Effector CD4-positive, alpha-beta T cell (primary cell): Measurements from ENCODE around the gene MSTO1.
"Not testable (repeated sequence)": the region's sequence is repeated elsewhere in the genome, so short reads cannot be mapped to it uniquely, and the experiment has no call there.

Experiments used
- DNase-seq: peaks from one replicate; pipeline ENCODE4 v3.0.0-alpha.2; 2020

The MSTO1 gene

DNA sequence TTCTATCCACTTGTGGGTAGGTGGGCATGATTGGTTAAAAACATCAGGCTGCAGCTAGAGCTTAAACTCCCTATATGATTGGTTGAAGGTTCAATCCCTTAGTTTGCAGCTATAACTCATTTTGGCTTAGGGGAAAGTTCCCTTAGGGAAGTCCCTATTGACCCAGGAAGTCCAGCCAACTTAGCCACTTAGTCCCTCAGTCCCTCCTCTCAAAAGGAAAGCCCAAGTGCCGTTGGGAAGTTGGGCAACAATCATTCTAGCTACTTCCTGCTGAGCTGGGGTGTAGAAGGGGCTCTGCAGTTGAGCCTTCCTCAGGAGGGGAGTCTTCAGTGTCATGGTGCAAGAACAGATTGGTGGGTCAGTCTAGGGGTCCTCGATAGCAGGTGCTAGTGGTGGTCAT, 12.2 kb downstream of the MSTO1 start:
- DNase-seq = no peak

DNA sequence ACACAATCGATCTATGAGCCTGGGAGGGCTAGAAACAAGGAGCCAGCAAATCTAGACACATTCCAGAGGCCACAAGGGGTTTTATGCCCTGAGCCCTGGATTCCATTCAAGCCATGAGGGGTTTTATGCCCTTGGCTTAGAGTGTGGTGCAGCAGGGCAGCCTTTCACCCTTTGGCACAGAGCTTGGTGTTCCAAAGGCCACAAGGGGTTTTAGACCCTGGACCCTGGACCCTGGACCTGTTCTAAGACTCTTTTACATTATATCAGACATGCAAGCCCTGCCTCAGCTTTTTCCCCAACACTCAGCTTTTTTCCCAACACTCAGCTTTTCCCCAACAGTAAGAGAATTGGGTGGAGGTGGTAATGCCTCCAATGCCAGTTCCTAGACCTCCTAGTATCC, 13.3 kb downstream of the MSTO1 start:
- no peak for DNase-seq

DNA sequence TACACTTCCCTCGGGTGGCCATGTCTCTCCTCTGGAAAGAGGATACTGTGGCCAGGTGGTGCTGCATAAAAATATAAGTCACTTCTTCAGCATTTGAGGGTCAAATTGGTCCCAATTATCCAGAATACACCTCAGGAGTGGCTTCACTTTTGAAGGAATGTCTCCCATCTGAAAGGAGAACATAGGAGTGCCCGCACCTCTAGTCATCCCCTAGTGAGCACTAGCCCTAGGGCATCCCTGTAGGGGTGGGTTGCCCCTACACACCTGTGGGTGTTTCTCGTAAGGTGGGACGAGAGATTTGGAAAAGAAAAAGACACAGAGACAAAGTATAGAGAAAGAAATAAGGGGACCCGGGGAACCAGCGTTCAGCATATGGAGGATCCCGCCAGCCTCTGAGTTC, 16.4 kb downstream of the MSTO1 start:
- not testable (repeated sequence) for DNase-seq

DNA sequence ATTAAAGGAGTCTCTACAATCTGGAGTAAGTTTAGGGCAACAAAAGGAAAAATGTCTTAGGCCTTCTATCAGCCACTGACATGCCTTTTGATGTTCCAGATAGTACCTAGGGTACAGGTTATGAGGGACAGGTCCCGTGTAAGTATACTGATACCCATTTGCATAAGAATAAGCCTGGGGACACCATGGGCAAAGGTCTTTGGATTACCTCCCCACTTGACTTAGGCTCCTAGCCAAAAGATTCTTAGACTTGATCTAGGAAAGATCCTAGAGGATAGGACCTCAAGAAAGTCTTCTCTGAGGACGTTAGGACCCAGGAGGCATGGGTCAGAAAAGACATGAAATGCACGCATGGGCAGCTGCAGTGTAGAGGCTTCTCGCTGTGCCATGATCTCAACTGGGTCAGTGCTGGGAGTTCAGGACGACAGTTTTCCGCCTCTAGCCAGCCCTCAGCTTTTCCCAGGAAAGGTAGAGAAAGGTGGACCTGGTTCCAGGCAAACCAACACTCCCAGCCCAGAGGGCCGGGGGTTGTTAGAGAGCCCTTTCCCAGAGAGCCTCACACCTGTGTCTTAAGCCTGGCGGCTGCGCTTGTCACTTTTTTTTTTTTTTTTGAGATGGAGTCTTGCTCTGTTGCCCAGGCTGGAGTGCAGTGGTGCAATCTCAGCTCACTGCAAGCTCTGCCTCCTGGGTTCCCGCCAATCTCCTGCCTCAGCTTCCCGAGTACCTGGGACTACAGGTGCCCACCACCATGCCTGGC, 26.6 kb downstream of the MSTO1 start:
- no peak for DNase-seq

DNA sequence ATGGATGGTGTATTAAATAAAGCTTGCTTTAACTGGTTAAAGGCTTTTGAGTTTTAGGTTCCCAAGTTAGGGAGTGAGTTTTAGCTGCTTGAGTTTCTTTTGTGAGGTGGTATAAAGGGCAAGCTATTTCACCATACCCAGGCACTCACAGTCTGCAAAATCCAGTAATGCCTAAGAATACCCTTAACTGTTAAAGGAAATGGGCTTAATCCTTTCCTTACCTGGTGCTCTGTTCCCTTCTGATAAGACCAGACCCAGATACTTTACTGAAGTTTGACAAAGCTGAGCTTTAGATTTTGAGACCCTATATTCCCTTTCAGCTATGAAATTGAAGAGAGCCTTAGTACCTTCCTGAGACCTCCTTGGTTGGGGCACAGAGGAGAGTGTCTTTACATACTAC, 30.3 kb downstream of the MSTO1 start:
- no peak for DNase-seq

DNA sequence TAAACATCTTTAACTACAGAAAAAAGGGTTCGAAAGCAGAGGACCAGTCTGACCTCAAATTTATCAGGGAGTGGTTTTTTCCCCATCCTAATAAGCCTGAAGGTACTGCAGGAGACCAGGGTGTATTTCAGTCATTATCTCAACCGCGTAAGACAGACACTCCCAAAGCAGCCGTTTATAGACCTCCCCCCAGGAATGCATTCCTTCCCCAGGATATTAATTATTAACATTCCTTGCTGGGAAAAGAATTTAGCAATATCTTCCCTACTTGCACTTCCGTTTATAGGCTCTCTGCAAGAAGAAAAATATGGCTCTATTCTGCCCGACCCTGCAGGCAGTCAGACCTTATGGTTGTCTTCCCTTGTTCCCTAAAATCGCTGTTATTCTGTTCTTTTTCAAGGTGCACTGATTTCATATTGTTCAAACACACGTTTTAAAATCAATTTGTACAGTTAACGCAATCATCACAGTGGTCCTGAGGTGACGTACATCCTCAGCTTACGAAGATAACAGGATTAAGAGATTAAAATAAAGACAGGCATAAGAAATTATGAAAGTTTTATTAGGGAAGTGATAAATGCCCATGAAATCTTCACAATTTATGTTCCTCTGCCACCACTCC, 32.7 kb downstream of the MSTO1 start:
- DNase-seq = not testable (repeated sequence)

DNA sequence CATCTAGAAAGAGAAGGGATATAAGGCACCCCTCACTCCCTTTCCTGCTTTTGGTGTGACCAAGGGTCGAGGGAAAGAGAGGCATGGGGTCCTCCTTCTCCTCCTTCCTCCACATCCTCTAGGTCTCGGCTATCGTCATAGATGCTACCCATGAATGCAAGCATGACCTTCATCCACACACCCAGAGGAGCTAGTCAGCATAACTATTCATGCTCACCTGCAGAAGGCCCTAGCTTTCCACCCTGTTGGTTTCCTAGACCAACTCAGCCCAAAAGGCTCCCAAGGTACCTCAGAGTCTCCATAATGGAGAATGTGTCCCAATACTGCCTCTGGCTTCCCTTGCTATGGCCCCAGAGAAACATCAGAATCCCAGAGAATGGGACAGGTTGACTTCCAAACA, 33.2 kb downstream of the MSTO1 start:
- DNase-seq = no peak

DNA sequence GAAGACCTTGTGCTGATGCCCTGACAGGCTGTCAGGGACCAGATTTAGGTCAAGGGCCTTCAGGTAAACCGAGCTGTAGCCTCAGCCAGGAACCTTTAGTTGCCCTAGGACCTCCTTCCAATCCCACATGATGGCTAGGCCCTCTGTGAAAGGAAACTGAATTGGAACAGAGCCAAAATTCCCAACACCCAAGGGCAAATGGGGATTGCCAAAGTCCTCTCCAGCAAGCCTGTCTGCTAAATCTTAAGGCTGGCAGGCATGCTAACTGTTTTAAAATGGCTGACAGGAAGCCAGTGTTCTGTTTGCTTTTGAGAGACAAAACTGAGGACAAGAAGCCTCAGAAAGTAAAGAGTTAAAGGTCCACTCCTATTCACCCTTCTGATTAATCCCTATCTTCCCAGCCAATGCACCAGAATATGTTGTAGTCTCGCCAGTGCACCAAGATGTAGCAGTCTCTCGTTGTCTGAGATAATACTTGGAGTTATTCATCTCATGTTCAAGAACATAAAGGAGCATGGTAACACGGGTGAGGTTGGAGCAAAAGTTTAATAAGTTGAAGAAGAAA, 35.1 kb downstream of the MSTO1 start:
- DNase-seq = no peak

DNA sequence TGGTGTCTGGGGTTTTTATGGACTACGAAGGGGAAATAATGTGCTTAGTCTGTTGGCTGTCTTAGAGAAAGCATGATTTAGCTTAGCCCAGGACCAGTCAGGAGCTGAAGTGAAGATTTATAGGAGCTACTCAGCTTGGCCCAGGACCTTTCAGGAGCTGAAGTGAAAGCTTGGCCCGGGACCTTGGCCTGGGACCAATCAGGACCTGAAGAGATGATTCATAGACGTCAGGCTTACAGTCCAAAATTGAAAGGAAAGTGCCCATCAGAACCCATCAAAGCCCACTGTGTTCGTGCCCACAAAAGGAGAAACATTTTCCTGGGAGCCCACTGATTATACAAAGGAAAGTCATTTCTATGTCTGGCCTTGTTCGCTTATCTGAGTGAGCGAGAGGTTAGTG, 35.6 kb downstream of the MSTO1 start:
- DNase-seq = no peak

DNA sequence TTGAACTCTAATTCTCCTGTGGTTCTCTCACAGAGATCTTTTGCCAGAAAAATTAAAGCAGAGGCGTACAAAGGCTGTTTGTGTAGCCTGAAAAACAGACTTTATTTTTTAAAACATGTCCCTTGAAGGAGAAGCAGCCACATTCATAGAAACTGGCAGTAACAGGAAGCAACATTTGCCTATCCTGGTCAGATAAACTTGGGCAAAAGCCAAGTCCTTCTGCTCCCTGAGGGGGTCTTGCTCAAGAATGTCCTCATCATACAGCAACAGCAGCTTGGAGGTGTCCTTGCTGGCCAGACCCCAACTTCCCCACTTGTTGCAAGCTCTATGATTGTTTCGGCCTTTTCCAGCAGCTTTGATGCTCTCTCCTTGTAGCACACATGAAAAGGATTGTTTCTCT, 36.3 kb downstream of the MSTO1 start:
- DNase-seq = no peak

DNA sequence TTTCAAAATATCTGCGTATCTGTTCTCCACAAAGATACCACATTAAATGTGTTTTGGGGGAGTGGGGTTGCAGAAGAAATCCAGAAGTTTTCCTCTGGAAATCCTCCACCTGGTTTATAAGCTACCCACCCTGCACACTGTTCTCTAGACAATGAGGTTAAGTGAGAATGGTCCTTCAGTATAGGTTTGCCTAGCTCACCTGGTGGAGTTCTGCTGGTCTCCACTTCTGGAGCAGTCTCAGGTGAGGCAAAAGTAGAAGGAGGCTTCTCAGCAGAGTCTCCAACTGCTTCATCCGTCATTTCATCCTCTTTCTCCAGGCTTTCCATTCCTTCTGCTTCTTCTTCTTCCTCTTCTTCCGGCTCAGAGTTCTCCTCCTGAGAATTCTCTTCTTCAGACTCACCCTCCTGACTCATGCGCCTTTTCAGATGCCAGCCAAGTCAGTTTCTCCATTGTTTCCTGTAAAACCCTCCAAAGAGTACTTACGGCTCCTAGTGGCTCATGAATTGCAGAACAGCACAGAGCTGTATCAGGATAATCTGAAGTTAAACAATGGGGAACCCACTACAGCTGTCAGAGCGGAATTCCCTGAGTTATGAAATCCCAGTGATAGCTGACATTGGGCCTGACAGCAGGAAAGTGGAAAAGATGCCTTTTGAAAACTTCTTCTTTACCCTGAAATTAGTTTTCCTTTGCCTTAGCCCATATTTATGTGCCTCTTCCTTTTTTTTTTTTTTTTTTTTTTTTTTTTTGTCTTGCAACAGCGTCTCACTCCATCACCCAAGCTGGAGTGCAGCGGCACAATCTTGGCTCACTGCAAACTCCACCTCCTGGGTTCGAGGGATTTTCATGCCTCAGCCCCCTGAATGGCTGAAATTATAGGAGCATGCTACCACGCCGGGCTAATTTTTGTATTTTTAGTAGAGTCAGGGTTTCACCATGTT, 38.5 kb downstream of the MSTO1 start:
- DNase-seq = no peak

DNA sequence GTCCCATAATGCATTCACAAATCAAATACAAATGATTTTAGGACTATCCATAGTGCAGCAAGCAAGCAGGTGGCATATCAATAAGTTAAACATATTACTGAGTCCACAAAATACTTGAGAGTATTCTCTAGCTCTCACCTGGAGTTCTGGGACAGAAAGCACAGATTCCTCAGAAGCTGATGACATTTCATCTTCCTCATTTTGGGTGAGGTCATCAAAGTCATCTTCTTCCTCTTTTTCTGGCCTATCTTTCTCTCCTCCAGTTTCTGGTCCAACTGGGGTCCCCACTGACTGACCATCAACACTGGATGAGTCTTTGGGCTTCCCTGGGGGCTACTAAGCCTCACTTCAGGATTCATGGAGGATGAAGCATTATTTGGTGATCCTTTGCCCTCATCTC, 39.7 kb downstream of the MSTO1 start:
- DNase-seq = no peak

DNA sequence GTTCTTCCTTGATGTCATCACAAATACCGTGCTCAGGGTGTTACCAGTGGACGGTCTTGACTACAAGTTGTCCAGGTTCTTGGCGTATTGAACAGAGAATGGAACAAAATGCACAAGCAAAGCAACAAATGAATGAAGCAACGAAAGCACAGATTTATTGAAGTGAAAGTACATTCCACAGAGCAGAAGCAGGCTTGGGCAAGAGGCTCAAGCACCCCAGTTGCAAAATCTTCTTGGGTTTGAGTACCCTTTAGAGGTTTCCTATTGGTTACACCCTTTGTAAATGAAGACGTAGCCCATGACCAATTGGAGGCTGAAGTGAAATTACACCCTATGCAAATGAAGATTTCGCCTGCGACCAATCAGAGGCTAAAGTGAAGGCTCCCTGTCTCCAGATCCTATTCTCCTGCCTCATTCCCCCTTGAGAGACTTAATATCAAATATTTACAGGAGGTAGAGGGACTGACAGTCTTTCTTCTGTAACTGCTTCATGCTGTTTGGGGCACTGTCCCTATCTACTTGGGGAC, 40.3 kb downstream of the MSTO1 start:
- no peak for DNase-seq

DNA sequence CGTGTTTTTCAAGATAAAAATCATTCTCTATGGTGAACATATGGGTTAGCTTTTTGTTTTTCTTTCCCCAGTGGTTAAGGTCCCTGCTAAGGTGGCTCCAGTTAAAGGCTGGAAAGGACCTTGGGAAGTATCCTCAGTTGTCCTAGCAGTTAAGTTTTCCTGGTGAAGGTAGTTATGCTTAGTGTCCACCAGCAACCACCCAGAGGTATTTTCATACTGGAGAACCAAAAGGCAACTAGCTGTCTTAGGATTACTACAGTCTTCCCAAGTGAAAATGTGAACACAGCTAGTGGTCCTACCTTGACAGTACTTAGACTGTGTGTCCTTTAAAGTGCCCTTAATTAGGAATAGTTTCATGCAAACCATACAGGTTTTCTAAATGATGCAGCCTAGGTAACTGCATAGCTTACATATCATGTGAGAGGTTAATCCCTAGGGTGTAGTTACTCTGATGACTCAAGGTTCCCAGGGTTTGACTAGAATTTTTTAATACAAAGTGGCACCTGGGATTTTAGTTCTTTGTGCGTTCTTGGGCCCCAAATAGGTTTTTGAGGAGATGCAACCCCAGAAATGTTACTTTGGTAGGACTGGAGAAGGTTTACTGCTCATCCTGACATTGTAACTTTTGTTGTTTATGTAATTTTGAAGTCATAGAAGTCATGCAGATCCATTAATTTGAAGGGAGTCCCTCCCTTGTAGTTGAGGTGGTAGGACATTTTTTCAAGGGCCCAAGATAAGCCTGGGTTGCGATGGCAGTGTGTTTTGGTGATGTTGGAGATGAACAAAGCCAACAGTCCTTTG, 42.0 kb downstream of the MSTO1 start:
- DNase-seq = no peak

DNA sequence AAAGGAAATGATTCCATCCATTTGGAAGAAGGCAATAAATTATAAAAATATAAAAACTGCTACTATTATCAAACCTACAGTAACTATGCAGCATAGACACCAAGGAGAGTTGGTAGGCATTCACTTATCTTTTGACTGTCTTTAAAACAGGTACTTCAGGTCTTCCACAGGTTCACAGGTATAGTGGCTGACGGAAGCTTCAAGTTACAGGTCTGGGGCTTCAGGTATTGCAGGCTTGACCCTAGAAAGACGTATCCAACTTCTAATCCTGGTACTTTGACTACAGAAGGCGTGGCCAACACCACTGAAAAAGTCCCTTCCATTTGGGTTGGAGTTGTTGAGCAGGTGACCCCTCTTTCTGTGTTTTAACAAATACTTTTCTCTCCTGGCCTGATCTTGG, 42.9 kb downstream of the MSTO1 start:
- DNase-seq = no peak

DNA sequence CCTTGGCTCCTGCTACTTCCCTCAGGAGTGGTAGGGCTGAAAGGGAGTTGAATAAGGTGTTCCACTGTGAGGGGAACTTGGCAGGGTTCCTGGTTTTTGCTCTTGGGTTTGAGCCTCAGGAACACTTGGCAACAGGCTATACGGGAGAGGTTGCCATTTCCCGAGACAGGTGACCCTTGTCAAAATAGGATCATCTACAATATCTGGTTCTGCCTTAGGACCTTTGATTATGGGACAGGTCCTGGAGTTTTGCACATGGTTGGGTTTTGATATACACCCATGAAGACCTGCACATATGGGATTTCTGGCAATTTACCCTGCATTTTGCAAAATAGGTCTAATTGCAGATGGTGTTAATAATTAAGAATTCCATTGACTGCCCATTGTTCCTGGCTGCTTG, 47.4 kb downstream of the MSTO1 start:
- no peak for DNase-seq

DNA sequence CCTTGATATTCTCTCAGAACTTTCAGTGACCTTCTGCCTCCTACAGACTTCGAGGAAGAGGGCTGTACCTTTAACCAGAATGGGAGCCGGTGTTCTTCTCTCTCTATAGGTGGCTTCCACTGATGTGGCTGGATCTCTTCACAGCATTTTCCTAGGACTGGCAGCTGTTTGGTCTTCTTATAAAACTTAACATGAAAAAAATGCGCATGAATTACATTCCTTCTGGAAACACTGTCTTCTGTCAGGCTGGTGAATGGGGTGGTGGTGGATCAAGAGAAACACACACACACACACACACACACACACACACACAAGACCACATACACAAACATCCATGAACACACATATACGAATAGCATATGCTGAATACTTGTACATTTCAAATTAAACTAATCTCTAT, 51.2 kb downstream of the MSTO1 start:
- not testable (repeated sequence) for DNase-seq
